ENCODE results near the gene IWS1.
"Not testable (repeated sequence)": the region's sequence is repeated elsewhere in the genome, so short reads cannot be mapped to it uniquely, and the experiment has no call there.

Gene IWS1

GRCh38 chr2:127530245-127531140 lies 4.2 kb upstream of the IWS1 start:
- no peak overlapping the region for H3K4me3 ChIP-seq (ENCODE audit: low read depth, low read length)

- H3K4me3 ChIP-seq (ENCODE audit: low read depth, low read length), result not testable (repeated sequence)
These were observed 3.1 kb upstream of the IWS1 start for GRCh38 chr2:127529416-127529815.

- no peak overlapping the region for H3K4me3 ChIP-seq (ENCODE audit: low read depth, low read length)
These were observed 2.2 kb upstream of the IWS1 start for GRCh38 chr2:127528487-127528886.

GRCh38 chr2:127527001-127527804 lies 914 bp upstream of the IWS1 start:
- peak overlapping the region; percentile 96 for H3K4me3 ChIP-seq (ENCODE audit: low read depth, low read length)

- peak overlapping the region; percentile 96 for H3K4me3 ChIP-seq (ENCODE audit: low read depth, low read length)
These were observed 578 bp downstream of the IWS1 start for GRCh38 chr2:127525691-127526131.

GRCh38 chr2:127524198-127524834 lies 2.0 kb downstream of the IWS1 start:
- H3K4me3 ChIP-seq (ENCODE audit: low read depth, low read length), result not testable (repeated sequence)

- H3K4me3 ChIP-seq (ENCODE audit: low read depth, low read length), result no peak overlapping the region
These were observed 2.9 kb downstream of the IWS1 start for GRCh38 chr2:127523269-127523939.

GRCh38 chr2:127520424-127520823 lies 5.9 kb downstream of the IWS1 start:
- H3K4me3 ChIP-seq (ENCODE audit: low read depth, low read length), result no peak overlapping the region

GRCh38 chr2:127517465-127517864 lies 8.8 kb downstream of the IWS1 start:
- H3K4me3 ChIP-seq (ENCODE audit: low read depth, low read length), result no peak overlapping the region

- H3K4me3 ChIP-seq (ENCODE audit: low read depth, low read length), result no peak overlapping the region
These were observed 10.1 kb downstream of the IWS1 start for GRCh38 chr2:127516041-127516762.

GRCh38 chr2:127515383-127515915 lies 10.8 kb downstream of the IWS1 start:
- no peak overlapping the region for H3K4me3 ChIP-seq (ENCODE audit: low read depth, low read length)

- no peak overlapping the region for H3K4me3 ChIP-seq (ENCODE audit: low read depth, low read length)
These were observed 11.8 kb downstream of the IWS1 start for GRCh38 chr2:127514485-127514884.

GRCh38 chr2:127514076-127514475 lies 12.2 kb downstream of the IWS1 start:
- H3K4me3 ChIP-seq (ENCODE audit: low read depth, low read length), result no peak overlapping the region

- H3K4me3 ChIP-seq (ENCODE audit: low read depth, low read length), result no peak overlapping the region
These were observed 13.9 kb downstream of the IWS1 start for GRCh38 chr2:127512362-127512761.

GRCh38 chr2:127511917-127512316 lies 14.4 kb downstream of the IWS1 start:
- H3K4me3 ChIP-seq (ENCODE audit: low read depth, low read length), result no peak overlapping the region

GRCh38 chr2:127511090-127511695 lies 15.1 kb downstream of the IWS1 start:
- H3K4me3 ChIP-seq (ENCODE audit: low read depth, low read length), result no peak overlapping the region

- no peak overlapping the region for H3K4me3 ChIP-seq (ENCODE audit: low read depth, low read length)
These were observed 16.2 kb downstream of the IWS1 start for GRCh38 chr2:127510073-127510472.

GRCh38 chr2:127508631-127509034 lies 17.7 kb downstream of the IWS1 start:
- H3K4me3 ChIP-seq (ENCODE audit: low read depth, low read length), result no peak overlapping the region

- H3K4me3 ChIP-seq (ENCODE audit: low read depth, low read length), result no peak overlapping the region
These were observed 18.2 kb downstream of the IWS1 start for GRCh38 chr2:127508023-127508630.
